HG02885 (cell line): Measurements from ENCODE around the gene SSR1.
"Not testable (repeated sequence)": the region's sequence is repeated elsewhere in the genome, so short reads cannot be mapped to it uniquely, and the experiment has no call there.

Experiments
- ATAC-seq: cut with Tn5 transposase; IDR thresholded peaks from one replicate; pipeline ENCODE4 v1.9.1; 2021; ENCODE audit warnings: mild to moderate bottlenecking; ENCODE audit not compliant: unreplicated experiment, poor library complexity

SSR1 gene

GRCh38 chr6:7285416-7285815 is 27.6 kb downstream of the SSR1 start:
- no peak for ATAC-seq

GRCh38 chr6:7283676-7284075 is 29.3 kb downstream of the SSR1 start:
- ATAC-seq = no peak

- ATAC-seq = no peak
Measured at GRCh38 chr6:7282097-7282906, 30.7 kb downstream of the SSR1 start.

GRCh38 chr6:7276199-7276524 is 36.8 kb downstream of the SSR1 start:
- no peak for ATAC-seq

- ATAC-seq = not testable (repeated sequence)
Measured at GRCh38 chr6:7274525-7274924, 38.5 kb downstream of the SSR1 start.

GRCh38 chr6:7273709-7274108 is 39.3 kb downstream of the SSR1 start:
- no peak for ATAC-seq

GRCh38 chr6:7271205-7271534 is 41.8 kb downstream of the SSR1 start:
- ATAC-seq = no peak

- no peak for ATAC-seq
Measured at GRCh38 chr6:7270320-7271204, 42.4 kb downstream of the SSR1 start.

- ATAC-seq = no peak
Measured at GRCh38 chr6:7269816-7270215, 43.2 kb downstream of the SSR1 start.

GRCh38 chr6:7268816-7269555 is 44.0 kb downstream of the SSR1 start:
- ATAC-seq = no peak

GRCh38 chr6:7268362-7268761 is 44.6 kb downstream of the SSR1 start:
- ATAC-seq = no peak

- ATAC-seq = no peak
Measured at GRCh38 chr6:7267466-7268091, 45.4 kb downstream of the SSR1 start.

- ATAC-seq = no peak
Measured at GRCh38 chr6:7267071-7267465, 45.9 kb downstream of the SSR1 start.

GRCh38 chr6:7265385-7265726 is 47.6 kb downstream of the SSR1 start:
- not testable (repeated sequence) for ATAC-seq

GRCh38 chr6:7264686-7265384 is 48.2 kb downstream of the SSR1 start:
- ATAC-seq = no peak

GRCh38 chr6:7264041-7264440 is 49.0 kb downstream of the SSR1 start:
- no peak for ATAC-seq

- ATAC-seq = not testable (repeated sequence)
Measured at GRCh38 chr6:7263519-7263805, 49.5 kb downstream of the SSR1 start.

- ATAC-seq = no peak
Measured at GRCh38 chr6:7262746-7263518, 50.1 kb downstream of the SSR1 start.

- ATAC-seq = no peak
Measured at GRCh38 chr6:7261852-7262461, 51.0 kb downstream of the SSR1 start.
